K562 (cell line): ENCODE measurements around the gene PTTG2. TPM values are rescaled to one million over a fixed set of nuclear protein-coding genes. Genes with fewer than 3 reads are reported as not detected.

Source experiments
- ATAC-seq: fragments of 200-7000 bp; cut with Tn5 transposase; 3 replicates; pipeline ENCODE4 v1.9.1; 2020; ENCODE audit warnings: moderate library complexity
- BruUV-seq: library from RNA; stranded (reverse); fragments of 400-500 nt; replicated peaks from 2 replicates; lab custom pipeline; 2021; lab: Mats Ljungman, UMichigan
- CTCF ChIA-PET: fragments of 300-600 bp; formaldehyde crosslinking; extraction: SDS; loops from one replicate; lab custom pipeline; 2021; ENCODE audit warnings: low intra/inter-chr PET ratio; lab: Yijun Ruan, JAX
- POLR2A ChIA-PET: fragments of 300-600, 350-650 bp; sonication (Branson Sonifier 250); formaldehyde crosslinking; extraction: SDS; loops from one replicate; lab custom pipeline; 2021; ENCODE audit warnings: antibody characterized with exemption, inconsistent platforms; lab: Yijun Ruan, JAX
- DNase-seq, 4 experiments: peaks; one replicate each; pipeline versions ENCODE4 v3.0.0 to v3.0.0-alpha.2; 2011 to 2018; ENCODE audit warnings: low spot score in 3 of 4, mixed read lengths in 3 of 4; ENCODE audit errors: extremely low read depth in 1 of 4
- FAIRE-seq: peaks from 2 replicates; lab custom pipeline; 2011; peaks lifted over from hg19 to GRCh38; lab: Jason Lieb, UNC
- H2AFZ ChIP-seq: 2 replicates; pipeline ENCODE4 v1.6.0; 2011; ENCODE audit warnings: low read depth, low read length, control low read depth, inconsistent platforms
- H3K27ac ChIP-seq: fragments of 200-600 bp; 3 replicates; pipeline ENCODE4 v1.8.0; 2011; ENCODE audit warnings: low read depth, mild to moderate bottlenecking, control low read depth, inconsistent platforms, low read length, moderate library complexity, mixed read lengths; ENCODE audit errors: extremely low read depth
- H3K27me3 ChIP-seq, 2 experiments: fragments of 300-600 bp in 1 of 2; 2 replicates in 1 of 2; 3 replicates in 1 of 2; pipeline versions ENCODE4 v1.6.0 to v1.8.0; 2011; ENCODE audit warnings: inconsistent platforms in 2 of 2, low read length in 2 of 2, mild to moderate bottlenecking in 1 of 2, mixed read lengths in 1 of 2, moderate library complexity in 1 of 2; ENCODE audit not compliant: control insufficient read depth in 2 of 2, insufficient read depth in 2 of 2
- H3K36me3 ChIP-seq: fragments of 300-600 bp; 3 replicates; pipeline ENCODE4 v1.8.0; 2011; ENCODE audit warnings: mild to moderate bottlenecking, low read length, inconsistent platforms; ENCODE audit not compliant: control insufficient read depth, insufficient read depth
- H3K4me1 ChIP-seq, 2 experiments: fragments of 200-600 bp in 1 of 2; replicated peaks in 1 of 2; 2 replicates in 1 of 2; 3 replicates in 1 of 2; pipeline versions ENCODE4 v1.5.1 to v1.8.0; 2011; ENCODE audit warnings: inconsistent platforms in 2 of 2, low read length in 2 of 2, mild to moderate bottlenecking in 1 of 2, mixed read lengths in 1 of 2, moderate library complexity in 1 of 2; ENCODE audit not compliant: control insufficient read depth in 2 of 2, insufficient read depth in 2 of 2
- H3K4me2 ChIP-seq: 2 replicates; pipeline ENCODE4 v1.6.1; 2011; ENCODE audit warnings: low read length, control low read depth, inconsistent platforms, mixed read lengths; ENCODE audit not compliant: insufficient read depth
- H3K4me3 ChIP-seq: fragments of 200-600 bp; sonication (generic), shearing (Covaris generic); 2 replicates; pipeline ENCODE4 v1.5.1; 2016; ENCODE audit warnings: control low read depth, inconsistent platforms
- H3K79me2 ChIP-seq: fragments of 200-600 bp; 3 replicates; pipeline ENCODE4 v1.8.0; 2011; ENCODE audit warnings: low read length, inconsistent platforms; ENCODE audit not compliant: control insufficient read depth, insufficient read depth
- H3K9ac ChIP-seq, 2 experiments: 2 replicates each; pipeline versions ENCODE4 v1.6.0 to v1.6.1; 2011; ENCODE audit warnings: low read depth in 2 of 2, low read length in 2 of 2, control low read depth in 1 of 2, inconsistent platforms in 1 of 2, mild to moderate bottlenecking in 1 of 2, mixed read lengths in 1 of 2; ENCODE audit not compliant: insufficient read depth in 1 of 2
- H3K9me1 ChIP-seq: one replicate; pipeline ENCODE4 v1.6.0; 2011; ENCODE audit warnings: inconsistent platforms, mild to moderate bottlenecking, low read length, moderate library complexity; ENCODE audit not compliant: control insufficient read depth, insufficient read depth
- H3K9me3 ChIP-seq: replicated peaks from 2 replicates; pipeline ENCODE4 v1.5.1; 2011; ENCODE audit warnings: low read depth, low read length, inconsistent platforms; ENCODE audit not compliant: control insufficient read depth, insufficient read depth
- H4K20me1 ChIP-seq: replicated peaks from 2 replicates; pipeline ENCODE4 v1.6.1; 2011; ENCODE audit warnings: low read length, inconsistent platforms, mixed read lengths; ENCODE audit not compliant: control insufficient read depth, insufficient read depth
- ELF2 ChIP-seq: fragments of 250-450 bp; sonication (Bioruptor Pico); IDR thresholded peaks from 2 replicates; pipeline ENCODE4 v1.5.0; 2021; ENCODE audit warnings: mild to moderate bottlenecking
- ETS2 ChIP-seq: IDR thresholded peaks from 2 replicates; pipeline ENCODE4 v1.6.1; 2016; ENCODE audit warnings: borderline replicate concordance, missing genetic modification characterization, mild to moderate bottlenecking, moderate library complexity, missing compliant biosample characterization; ENCODE audit not compliant: poor library complexity, severe bottlenecking
- GTF2A2 ChIP-seq: IDR thresholded peaks from 2 replicates; pipeline ENCODE4 v1.6.1; 2016; ENCODE audit warnings: mild to moderate bottlenecking, missing genetic modification characterization, missing compliant biosample characterization
- HLTF ChIP-seq: fragments of 450-650 bp; IDR thresholded peaks from 2 replicates; pipeline ENCODE4 v1.6.1; 2016
- HMGN3 ChIP-seq: IDR thresholded peaks from 2 replicates; pipeline ENCODE4 v1.6.1; 2011; ENCODE audit warnings: borderline replicate concordance, low read depth, mild to moderate bottlenecking, mixed read lengths, low read length; ENCODE audit not compliant: insufficient read length; ENCODE audit errors: extremely low read depth
- NELFE ChIP-seq: IDR thresholded peaks from 2 replicates; pipeline ENCODE4 v1.6.1; 2011; ENCODE audit warnings: mild to moderate bottlenecking; ENCODE audit not compliant: insufficient read depth, insufficient read length
- NFRKB ChIP-seq: fragments of 450-650 bp; IDR thresholded peaks from 2 replicates; pipeline ENCODE4 v1.6.1; 2016; ENCODE audit warnings: low read depth
- XRCC5 ChIP-seq: fragments of 200-400 bp; formaldehyde crosslinking; IDR thresholded peaks from 2 replicates; pipeline ENCODE4 v1.6.1; 2017; ENCODE audit warnings: low read depth, mild to moderate bottlenecking, low read length
- ZNF175 ChIP-seq: fragments of 200-800 bp; sonication (Bioruptor generic); IDR thresholded peaks from 2 replicates; pipeline ENCODE4 v1.6.1; 2016; ENCODE audit warnings: low read depth, mild to moderate bottlenecking, missing genetic modification characterization, missing compliant biosample characterization
- ZNF253 ChIP-seq: fragments of 250-450 bp; sonication (Bioruptor Pico); conservative IDR thresholded peaks from 2 replicates; pipeline ENCODE4 v1.6.1; 2021; ENCODE audit warnings: mild to moderate bottlenecking
- WGBS: fragments of 100-300 bp; shearing (Covaris generic); methylation state at CpG from one replicate; pipeline ENCODE4 v1.1.6; 2016; ENCODE audit warnings: low coverage, mixed read lengths; ENCODE audit not compliant: insufficient coverage; ENCODE audit errors: missing lambda C conversion rate; 5-methylcytosine and 5-hydroxymethylcytosine counted together
- in situ Hi-C: fragments of 300-500 bp; cut with MboI; formaldehyde crosslinking; loops from 4 replicates; pipeline ENCODE4 v1.15.0; 2018; ENCODE audit warnings: inconsistent platforms, mixed read lengths
- intact Hi-C: fragments of 100-400 bp; cut with micrococcal nuclease; formaldehyde crosslinking; loops from 2 replicates; pipeline ENCODE4 v1.14.2; 2022
- polyA plus RNA-seq, 8 experiments: library from polyadenylated mRNA; depleted of rRNA in 4 of 8; stranded (reverse) in 5 of 8; unstranded in 3 of 8; fragments of >200 nt; fragmentation: Nextera tagmentation in 2 of 8; fragmentation: Illumina TruSeq in 1 of 8; extraction: Ambion mirVana in 2 of 8; extraction: Trizol in 1 of 8; gene quantifications; 2 replicates each; pipeline versions ENCODE4 v1.2.1 to v1.2.3, GENCODE V29; 2011 to 2014; ENCODE audit warnings: inconsistent platforms in 1 of 8, missing spikeins in 1 of 8
- total RNA-seq, 7 experiments: library from RNA; depleted of rRNA in 6 of 7; stranded (reverse); fragments of >200 nt in 6 of 7; fragmentation: Illumina TruSeq in 2 of 7; extraction: Trizol in 2 of 7; gene quantifications; 2 replicates each; pipeline versions ENCODE4 v1.2.1 to v1.2.3, GENCODE V29; 2011 to 2021; ENCODE audit warnings: low replicate concordance in 1 of 7
- TF ChIP-seq, protein P1 (sequence below): sonication (generic); formaldehyde crosslinking; IDR thresholded peaks from 2 replicates; pipeline ENCODE4 v1.5.0; 2020; ENCODE audit warnings: missing genetic modification reagents
- TF ChIP-seq, protein P2 (sequence below): fragments of 450-650 bp; formaldehyde crosslinking; IDR thresholded peaks from 2 replicates; pipeline ENCODE4 v1.4.0; 2020; ENCODE audit warnings: mild to moderate bottlenecking, moderate library complexity
- TF ChIP-seq, protein P3 (sequence below): fragments of 250-450 bp; sonication (Bioruptor Pico); IDR thresholded peaks from 2 replicates; pipeline ENCODE4 v1.8.0; 2022; ENCODE audit warnings: inconsistent platforms

PTTG2 gene
- total and polyA plus RNA-seq, 9 of the 15 experiments (the other 6 are each of a cell fraction or from before 2014, with no cell fraction given) = not detected

DNA sequence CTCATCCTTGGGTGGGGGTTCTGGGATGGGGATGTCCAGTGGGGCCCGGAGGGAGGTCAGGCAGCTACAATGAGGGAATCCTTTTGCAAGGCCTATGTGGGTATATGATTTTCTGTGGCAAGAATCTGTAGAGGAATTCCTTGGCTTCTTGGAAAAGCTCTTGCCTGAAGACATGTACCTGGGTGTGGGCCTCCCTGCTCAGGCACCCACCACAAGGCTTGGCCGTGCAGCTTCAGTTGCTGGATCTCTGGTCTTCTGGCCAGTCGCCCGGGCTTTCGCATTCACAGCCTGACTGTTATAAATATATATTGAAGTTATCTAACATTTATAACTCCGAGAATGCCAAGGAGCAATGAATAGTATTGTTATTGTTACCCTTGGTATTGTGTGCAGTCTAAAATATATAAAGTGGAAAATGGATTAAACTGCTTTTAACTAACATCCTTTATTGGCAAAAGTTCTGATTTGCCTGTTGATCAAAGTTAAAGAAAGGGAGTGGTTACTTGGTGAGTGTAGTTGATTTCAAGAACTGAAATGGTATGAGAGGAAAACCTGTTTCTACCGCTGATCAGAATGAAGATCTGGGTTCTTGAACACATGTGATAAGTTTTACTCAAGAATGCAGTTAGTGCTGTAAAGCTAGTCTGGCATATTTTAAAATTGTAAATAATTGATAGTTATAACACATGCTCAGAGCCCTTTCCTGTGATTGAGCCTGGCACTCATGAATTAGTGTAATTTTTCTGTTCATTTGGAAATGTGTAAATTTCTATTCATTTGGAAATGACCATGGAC is 36.0 kb downstream of the PTTG2 start:
- no peak for ATAC-seq

More for the DNA sequence above, 36.0 kb downstream of the PTTG2 start:
- Histone ChIP-seq H2AFZ (no peak overlapping the region), H3K79me2 (no peaks in the 10 kb centered on the region), H3K4me1 (peaks cover 3 to 7% of the 10 kb centered on the region in 2 experiments; a peak in 3 of 5 replicates), H3K9me1 (no peaks in the 10 kb centered on the region), H3K27me3 (peaks cover 12 to 14% of the 10 kb centered on the region in 2 experiments; a peak in 4 of 5 replicates), H3K36me3 (no peaks in the 10 kb centered on the region), H3K4me2 (no peak overlapping the region), H4K20me1 (peaks cover 6% of the 10 kb centered on the region; the same call in 1 of the 2 replicates), H3K27ac (no peak overlapping the region), H3K9ac (no peak overlapping the region), H3K9me3 (no peaks in the 10 kb centered on the region), H3K4me3 (no peak overlapping the region)
- POLR2A ChIA-PET = interaction anchor here (0.6 kb wide), 1 partner anchor 799 kb away, joined by 3 read pairs; no protein-coding TSS in a partner anchor
- no TSS peak for BruUV-seq
- TF ChIP-seq, protein P1, sequence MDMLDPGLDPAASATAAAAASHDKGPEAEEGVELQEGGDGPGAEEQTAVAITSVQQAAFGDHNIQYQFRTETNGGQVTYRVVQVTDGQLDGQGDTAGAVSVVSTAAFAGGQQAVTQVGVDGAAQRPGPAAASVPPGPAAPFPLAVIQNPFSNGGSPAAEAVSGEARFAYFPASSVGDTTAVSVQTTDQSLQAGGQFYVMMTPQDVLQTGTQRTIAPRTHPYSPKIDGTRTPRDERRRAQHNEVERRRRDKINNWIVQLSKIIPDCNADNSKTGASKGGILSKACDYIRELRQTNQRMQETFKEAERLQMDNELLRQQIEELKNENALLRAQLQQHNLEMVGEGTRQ (CRISPR knock-in tag) = no peak
- TF ChIP-seq NFRKB (no peak), ELF2 (CRISPR knock-in tag) (no peak), ZNF175 (CRISPR knock-in tag) (no peak), HLTF (no peak), ETS2 (tag) (no peak), HMGN3 (no peak), GTF2A2 (tag) (no peak), NELFE (no peak), XRCC5 (no peak), ZNF253 (no peak)
- TF ChIP-seq, protein P2, sequence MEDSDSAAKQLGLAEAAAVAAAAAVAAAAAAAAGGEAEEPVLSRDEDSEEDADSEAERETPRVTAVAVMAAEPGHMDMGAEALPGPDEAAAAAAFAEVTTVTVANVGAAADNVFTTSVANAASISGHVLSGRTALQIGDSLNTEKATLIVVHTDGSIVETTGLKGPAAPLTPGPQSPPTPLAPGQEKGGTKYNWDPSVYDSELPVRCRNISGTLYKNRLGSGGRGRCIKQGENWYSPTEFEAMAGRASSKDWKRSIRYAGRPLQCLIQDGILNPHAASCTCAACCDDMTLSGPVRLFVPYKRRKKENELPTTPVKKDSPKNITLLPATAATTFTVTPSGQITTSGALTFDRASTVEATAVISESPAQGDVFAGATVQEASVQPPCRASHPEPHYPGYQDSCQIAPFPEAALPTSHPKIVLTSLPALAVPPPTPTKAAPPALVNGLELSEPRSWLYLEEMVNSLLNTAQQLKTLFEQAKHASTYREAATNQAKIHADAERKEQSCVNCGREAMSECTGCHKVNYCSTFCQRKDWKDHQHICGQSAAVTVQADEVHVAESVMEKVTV = no peak
- TF ChIP-seq, protein P3, sequence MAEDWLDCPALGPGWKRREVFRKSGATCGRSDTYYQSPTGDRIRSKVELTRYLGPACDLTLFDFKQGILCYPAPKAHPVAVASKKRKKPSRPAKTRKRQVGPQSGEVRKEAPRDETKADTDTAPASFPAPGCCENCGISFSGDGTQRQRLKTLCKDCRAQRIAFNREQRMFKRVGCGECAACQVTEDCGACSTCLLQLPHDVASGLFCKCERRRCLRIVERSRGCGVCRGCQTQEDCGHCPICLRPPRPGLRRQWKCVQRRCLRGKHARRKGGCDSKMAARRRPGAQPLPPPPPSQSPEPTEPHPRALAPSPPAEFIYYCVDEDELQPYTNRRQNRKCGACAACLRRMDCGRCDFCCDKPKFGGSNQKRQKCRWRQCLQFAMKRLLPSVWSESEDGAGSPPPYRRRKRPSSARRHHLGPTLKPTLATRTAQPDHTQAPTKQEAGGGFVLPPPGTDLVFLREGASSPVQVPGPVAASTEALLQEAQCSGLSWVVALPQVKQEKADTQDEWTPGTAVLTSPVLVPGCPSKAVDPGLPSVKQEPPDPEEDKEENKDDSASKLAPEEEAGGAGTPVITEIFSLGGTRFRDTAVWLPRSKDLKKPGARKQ (CRISPR knock-in tag) = no peak
- DNase-seq (no peak), FAIRE-seq (no peak)
- WGBS = 27% methylated on average over 7 of the region's 7 CpGs
- intact Hi-C loops = no loop called here
- CTCF ChIA-PET = no interaction called here
- in situ Hi-C loops = no loop called here
